GM19035 (cell line): ENCODE data around the gene MPLKIP.
A peak's percentile ranks its signal among the peaks of the same experiment; 100 is the strongest.
"Not testable (repeated sequence)": the region's sequence is repeated elsewhere in the genome, so short reads cannot be mapped to it uniquely, and the experiment has no call there.

ENCODE experiments used
- ATAC-seq: cut with Tn5 transposase; IDR thresholded peaks from one replicate; pipeline ENCODE4 v1.9.1; 2021; ENCODE audit not compliant: unreplicated experiment

Gene MPLKIP

GRCh38 chr7:40133561-40134427 lies 628 bp downstream of the MPLKIP start:
- ATAC-seq: peak; percentile 12

GRCh38 chr7:40122940-40123254 lies 11.5 kb downstream of the MPLKIP start:
- no peak for ATAC-seq

GRCh38 chr7:40122100-40122939 lies 12.1 kb downstream of the MPLKIP start:
- not testable (repeated sequence) for ATAC-seq

GRCh38 chr7:40120020-40120419 lies 14.4 kb downstream of the MPLKIP start:
- ATAC-seq: no peak

- ATAC-seq: not testable (repeated sequence)
These were observed 16.2 kb downstream of the MPLKIP start for GRCh38 chr7:40118201-40118600.

- ATAC-seq: not testable (repeated sequence)
These were observed 17.2 kb downstream of the MPLKIP start for GRCh38 chr7:40117199-40117598.

- no peak for ATAC-seq
These were observed 18.5 kb downstream of the MPLKIP start for GRCh38 chr7:40115936-40116335.

GRCh38 chr7:40105879-40106473 lies 28.4 kb downstream of the MPLKIP start:
- ATAC-seq: no peak

- no peak for ATAC-seq
These were observed 31.5 kb downstream of the MPLKIP start for GRCh38 chr7:40102897-40103296.

GRCh38 chr7:40101201-40101600 lies 33.2 kb downstream of the MPLKIP start:
- ATAC-seq: no peak

- no peak for ATAC-seq
These were observed 34.6 kb downstream of the MPLKIP start for GRCh38 chr7:40099837-40100236.

- no peak for ATAC-seq
These were observed 35.6 kb downstream of the MPLKIP start for GRCh38 chr7:40098810-40099209.

- ATAC-seq: no peak
These were observed 36.7 kb downstream of the MPLKIP start for GRCh38 chr7:40097728-40098127.

GRCh38 chr7:40095695-40096327 lies 38.6 kb downstream of the MPLKIP start:
- ATAC-seq: no peak

- no peak for ATAC-seq
These were observed 39.2 kb downstream of the MPLKIP start for GRCh38 chr7:40095230-40095629.

- ATAC-seq: no peak
These were observed 40.6 kb downstream of the MPLKIP start for GRCh38 chr7:40093631-40094350.

- ATAC-seq: no peak
These were observed 42.2 kb downstream of the MPLKIP start for GRCh38 chr7:40092182-40092581.

- no peak for ATAC-seq
These were observed 56.6 kb downstream of the MPLKIP start for GRCh38 chr7:40077849-40078248.
